Breast epithelium (tissue), 4 donors: ENCODE results near the gene GIPC3. TPM values are rescaled to one million over a fixed set of nuclear protein-coding genes. Genes with fewer than 3 reads are reported as not detected.

Source experiments
- DNase-seq, 2 donors: peaks; one replicate each; pipeline ENCODE4 v3.0.0-alpha.2; 2019; ENCODE audit warnings: low spot score in 2 of 2
- H3K27ac ChIP-seq, 2 donors: fragments of 200-600 bp; sonication (generic) in 1 of 2; one replicate each; pipeline ENCODE4 v1.5.1; 2016 to 2019; ENCODE audit warnings: mild to moderate bottlenecking in 1 of 2
- H3K27me3 ChIP-seq, 2 donors: fragments of 200-600 bp; sonication (generic) in 1 of 2; one replicate each; pipeline versions ENCODE4 v1.5.1 to v1.6.0; 2017 to 2019; ENCODE audit warnings: control low read depth in 1 of 2, mild to moderate bottlenecking in 1 of 2
- H3K36me3 ChIP-seq: fragments of 200-600 bp; one replicate; pipeline ENCODE4 v1.5.1; 2019
- H3K4me1 ChIP-seq, 2 donors: fragments of 200-600 bp; sonication (generic); one replicate each; pipeline ENCODE4 v1.5.1; 2016 to 2019; ENCODE audit warnings: control low read depth in 1 of 2
- H3K4me3 ChIP-seq, 3 donors: fragments of 200-600 bp; sonication (generic); 1 replicate in 2 of 3; 2 replicates in 1 of 3; pipeline ENCODE4 v1.5.1; 2016 to 2019; ENCODE audit warnings: mild to moderate bottlenecking in 3 of 3, moderate library complexity in 2 of 3
- H3K9me3 ChIP-seq, 2 donors: fragments of 200-600 bp; sonication (generic) in 1 of 2; one replicate each; pipeline ENCODE4 v1.5.1; 2016 to 2019; ENCODE audit warnings: control low read depth in 1 of 2
- POLR2A ChIP-seq: fragments of 450-650 bp; IDR thresholded peaks from one replicate; pipeline ENCODE4 v1.6.1; 2016; ENCODE audit warnings: antibody characterized with exemption, mild to moderate bottlenecking, moderate library complexity
- POLR2AphosphoS5 ChIP-seq, 3 donors: sonication (generic); formaldehyde crosslinking; IDR thresholded peaks; one replicate each; pipeline ENCODE4 v1.6.1; 2017; ENCODE audit warnings: antibody characterized with exemption in 3 of 3
- intact Hi-C: fragments of 100-400 bp; cut with DNase I; formaldehyde crosslinking; loops from one replicate; pipeline ENCODE4 v1.15.1; 2023; ENCODE audit warnings: low total_unique reads
- total RNA-seq, 3 donors: library from RNA; depleted of rRNA; stranded (reverse); fragments of >200 nt; gene quantifications; one replicate each; pipeline ENCODE4 v1.1.0, GENCODE V29; 2016
- TF ChIP-seq, protein P1 (sequence below), 3 donors: fragments of 450-650 bp; IDR thresholded peaks; one replicate each; pipeline ENCODE4 v1.5.1; 2016 to 2017; ENCODE audit warnings: antibody characterized with exemption in 3 of 3, mild to moderate bottlenecking in 3 of 3, moderate library complexity in 3 of 3

GIPC3 gene
- total RNA-seq, 3 donors from 2014 or later, result 0.29 to 0.66 (median 0.64) TPM

DNA sequence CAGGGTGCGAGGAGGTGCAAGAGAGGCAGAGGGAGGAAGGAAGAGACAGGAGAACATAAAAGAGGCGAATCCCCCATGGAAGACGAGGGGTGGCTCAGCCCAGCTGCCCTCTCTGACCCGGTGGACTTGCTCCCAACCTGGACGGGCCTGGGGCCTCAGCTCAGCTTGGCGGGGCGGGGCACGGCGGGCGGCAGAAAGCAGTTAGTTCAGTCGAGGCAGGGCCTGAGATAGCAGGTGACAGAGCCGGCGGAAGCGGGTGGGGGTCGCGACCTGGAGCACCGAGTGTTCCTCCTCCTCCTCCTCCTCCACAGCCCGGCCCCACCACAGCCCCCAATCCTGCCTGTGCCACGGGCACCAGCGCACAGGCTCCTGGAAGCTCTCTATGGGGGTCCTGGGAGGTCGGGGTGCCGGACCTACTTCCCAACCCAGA is 48.3 kb downstream of the GIPC3 start:
- Histone ChIP-seq H3K27ac (no peak overlapping the region), H3K4me1 (no peaks in the 10 kb centered on the region), H3K9me3 (no peaks in the 10 kb centered on the region), H3K4me3 (no peak overlapping the region), H3K36me3 (no peaks in the 10 kb centered on the region), H3K27me3 (no peaks in the 10 kb centered on the region)
- intact Hi-C loops, result no loop called here
- DNase-seq, result no peak
- TF ChIP-seq POLR2A (no peak), POLR2AphosphoS5 (IDR thresholded peaks at IDR 0.05) (no peak)
- TF ChIP-seq, protein P1, sequence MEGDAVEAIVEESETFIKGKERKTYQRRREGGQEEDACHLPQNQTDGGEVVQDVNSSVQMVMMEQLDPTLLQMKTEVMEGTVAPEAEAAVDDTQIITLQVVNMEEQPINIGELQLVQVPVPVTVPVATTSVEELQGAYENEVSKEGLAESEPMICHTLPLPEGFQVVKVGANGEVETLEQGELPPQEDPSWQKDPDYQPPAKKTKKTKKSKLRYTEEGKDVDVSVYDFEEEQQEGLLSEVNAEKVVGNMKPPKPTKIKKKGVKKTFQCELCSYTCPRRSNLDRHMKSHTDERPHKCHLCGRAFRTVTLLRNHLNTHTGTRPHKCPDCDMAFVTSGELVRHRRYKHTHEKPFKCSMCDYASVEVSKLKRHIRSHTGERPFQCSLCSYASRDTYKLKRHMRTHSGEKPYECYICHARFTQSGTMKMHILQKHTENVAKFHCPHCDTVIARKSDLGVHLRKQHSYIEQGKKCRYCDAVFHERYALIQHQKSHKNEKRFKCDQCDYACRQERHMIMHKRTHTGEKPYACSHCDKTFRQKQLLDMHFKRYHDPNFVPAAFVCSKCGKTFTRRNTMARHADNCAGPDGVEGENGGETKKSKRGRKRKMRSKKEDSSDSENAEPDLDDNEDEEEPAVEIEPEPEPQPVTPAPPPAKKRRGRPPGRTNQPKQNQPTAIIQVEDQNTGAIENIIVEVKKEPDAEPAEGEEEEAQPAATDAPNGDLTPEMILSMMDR (IDR thresholded peaks at IDR 0.05), result no peak

DNA sequence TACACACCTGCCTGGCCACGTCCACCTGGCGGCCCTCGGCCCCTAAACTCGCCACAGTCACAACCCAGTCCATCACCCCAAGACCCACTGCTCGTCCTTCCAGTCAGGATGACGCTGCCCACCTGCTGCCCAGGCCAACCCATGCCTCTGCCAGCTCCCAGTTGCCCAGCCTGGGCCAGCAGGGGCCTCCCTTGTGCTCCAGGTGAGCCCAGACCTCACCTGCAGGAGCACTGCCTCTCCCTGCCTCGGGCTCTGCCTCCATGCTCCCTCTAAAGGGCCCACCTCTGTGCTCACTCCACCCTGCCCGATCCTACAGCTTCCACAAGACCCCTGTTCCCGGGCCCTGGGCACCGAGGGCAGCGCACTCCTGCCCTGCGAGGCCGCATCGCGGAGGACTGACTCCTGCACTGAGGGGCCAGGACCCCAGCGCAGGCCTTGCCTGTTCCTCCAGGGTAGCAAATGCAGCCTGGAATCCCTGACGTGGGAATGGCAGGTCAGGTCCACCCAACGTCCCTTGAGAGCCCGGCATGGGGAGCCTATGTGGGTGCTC is 49.3 kb downstream of the GIPC3 start:
- Histone ChIP-seq H3K9me3 (no peaks in the 10 kb centered on the region), H3K27me3 (no peaks in the 10 kb centered on the region), H3K27ac (no peak overlapping the region), H3K4me1 (no peaks in the 10 kb centered on the region), H3K36me3 (no peaks in the 10 kb centered on the region), H3K4me3 (no peak overlapping the region)
- intact Hi-C loops, result no loop called here
- DNase-seq, result no peak
- no peak for TF ChIP-seq POLR2AphosphoS5 (IDR thresholded peaks at IDR 0.05)
- no peak for TF ChIP-seq POLR2A
- TF ChIP-seq, protein P1 (IDR thresholded peaks at IDR 0.05), result no peak

DNA sequence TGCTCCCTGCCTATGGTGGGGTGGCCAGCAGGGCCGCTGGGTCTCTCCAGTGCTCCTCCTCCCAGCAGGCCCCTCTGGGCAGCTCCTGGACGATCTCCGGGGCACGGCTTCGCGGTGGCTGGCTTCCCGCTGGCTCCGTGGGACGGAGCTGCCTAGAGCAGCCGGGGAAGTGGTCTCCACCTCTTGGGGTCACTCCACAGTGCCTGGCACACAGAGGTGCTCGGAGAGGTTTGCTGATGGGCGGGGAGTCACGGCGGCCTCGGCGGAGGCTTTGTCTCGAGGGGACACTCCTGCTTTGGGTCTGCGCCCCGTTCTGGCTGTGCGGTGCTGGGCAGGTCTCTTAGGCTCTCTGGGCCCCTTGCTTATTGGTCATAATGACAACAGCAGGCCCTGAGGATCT is 51.2 kb downstream of the GIPC3 start:
- H3K27ac ChIP-seq, result no peak overlapping the region
- TF ChIP-seq, protein P1 (IDR thresholded peaks at IDR 0.05), result no peak
- no peak for TF ChIP-seq POLR2AphosphoS5 (IDR thresholded peaks at IDR 0.05)
- TF ChIP-seq POLR2A, result no peak
- no peaks in the 10 kb centered on the region for H3K36me3 ChIP-seq

DNA sequence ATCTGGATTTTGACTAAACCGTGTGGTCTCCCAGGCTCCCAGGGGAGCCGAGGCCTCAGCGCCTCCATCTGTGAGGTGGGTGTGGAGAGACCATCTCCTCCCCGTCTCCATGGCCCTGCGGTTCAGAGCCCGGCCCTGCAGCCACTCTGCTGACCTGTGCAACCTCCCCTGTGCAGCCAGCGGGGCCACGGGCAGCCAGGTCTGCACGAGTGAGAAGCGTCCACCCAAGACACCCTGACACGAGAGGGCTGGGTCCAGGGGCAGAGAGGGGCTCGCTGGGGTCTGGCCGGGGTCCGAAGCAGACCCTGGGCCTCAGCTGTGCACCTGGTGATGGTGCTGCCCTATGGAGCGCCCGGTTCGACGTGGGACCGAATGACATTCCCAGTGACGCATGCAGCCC is 51.7 kb downstream of the GIPC3 start:
- Histone ChIP-seq H3K4me3 (no peak overlapping the region), H3K9me3 (no peaks in the 10 kb centered on the region), H3K27ac (no peak overlapping the region), H3K27me3 (no peaks in the 10 kb centered on the region), H3K4me1 (no peaks in the 10 kb centered on the region), H3K36me3 (no peaks in the 10 kb centered on the region)
- no peak for TF ChIP-seq POLR2AphosphoS5 (IDR thresholded peaks at IDR 0.05)
- TF ChIP-seq POLR2A, result no peak
- TF ChIP-seq, protein P1 (IDR thresholded peaks at IDR 0.05), result no peak
- intact Hi-C loops, result no loop called here
- DNase-seq, result no peak

More for the DNA sequence above, 51.2 kb downstream of the GIPC3 start:
- H3K27me3 ChIP-seq, result no peaks in the 10 kb centered on the region
- DNase-seq, result no peak
- intact Hi-C loops, result no loop called here
- no peaks in the 10 kb centered on the region for H3K4me1 ChIP-seq
- H3K4me3 ChIP-seq, result no peak overlapping the region
- H3K9me3 ChIP-seq, result no peaks in the 10 kb centered on the region

DNA sequence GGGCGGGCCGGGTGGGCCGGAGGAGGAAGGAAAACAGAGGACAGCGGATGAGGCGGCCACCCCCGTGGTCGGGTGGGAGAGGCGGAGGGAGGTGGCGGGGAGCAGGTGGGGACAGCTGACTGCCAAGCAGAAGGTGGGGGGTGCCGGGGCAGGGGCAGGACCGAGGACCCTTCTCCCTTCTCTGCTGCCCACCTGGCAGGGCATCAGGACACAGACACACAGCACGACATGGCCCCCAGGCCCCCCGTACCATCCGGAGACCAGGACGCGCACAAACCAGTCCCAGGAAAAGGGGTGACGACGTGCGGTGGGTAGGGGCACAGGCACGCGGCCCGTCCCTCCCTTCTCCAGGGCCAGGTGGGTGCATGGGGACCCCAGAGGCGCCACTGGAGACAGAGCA is 52.3 kb downstream of the GIPC3 start:
- H3K4me1 ChIP-seq, result no peaks in the 10 kb centered on the region
- no peak overlapping the region for H3K4me3 ChIP-seq
- intact Hi-C loops, result no loop called here
- TF ChIP-seq POLR2A (no peak), POLR2AphosphoS5 (IDR thresholded peaks at IDR 0.05) (no peak)
- TF ChIP-seq, protein P1 (IDR thresholded peaks at IDR 0.05), result no peak
- no peak for DNase-seq
- H3K9me3 ChIP-seq, result no peaks in the 10 kb centered on the region
- H3K27ac ChIP-seq, result no peak overlapping the region
- no peaks in the 10 kb centered on the region for H3K36me3 ChIP-seq
- H3K27me3 ChIP-seq, result no peaks in the 10 kb centered on the region
